Ovary (tissue), 9 donors: ENCODE results near the gene KLRC3. TPM values are rescaled to one million over a fixed set of nuclear protein-coding genes. Genes with fewer than 3 reads are reported as not detected.
"Not testable (repeated sequence)": the region's sequence is repeated elsewhere in the genome, so short reads cannot be mapped to it uniquely, and the experiment has no call there.

Experiments
- DNase-seq, 5 donors: peaks; one replicate each; pipeline ENCODE4 v3.0.0-alpha.2; 2019 to 2020
- H3K27ac ChIP-seq, 2 donors: fragments of 200-600 bp; one replicate each; pipeline versions ENCODE4 v1.5.1 to v1.8.0; 2019 to 2022
- H3K27me3 ChIP-seq: fragments of 200-600 bp; one replicate; pipeline ENCODE4 v1.8.0; 2022
- H3K36me3 ChIP-seq: fragments of 200-600 bp; sonication (generic); one replicate; pipeline ENCODE4 v1.5.1; 2019
- H3K4me1 ChIP-seq: one replicate; pipeline ENCODE4 v1.8.1; 2013; ENCODE audit warnings: mild to moderate bottlenecking, moderate library complexity; ENCODE audit not compliant: insufficient read depth
- H3K4me3 ChIP-seq: fragments of 200-600 bp; sonication (generic); one replicate; pipeline ENCODE4 v1.5.1; 2017
- H3K9me3 ChIP-seq, 2 donors: fragments of 200-600 bp in 1 of 2; sonication (generic) in 1 of 2; one replicate each; pipeline versions ENCODE4 v1.5.1 to v1.8.1; 2013 to 2019; ENCODE audit warnings: mild to moderate bottlenecking in 1 of 2, moderate library complexity in 1 of 2
- EP300 ChIP-seq: sonication (generic); formaldehyde crosslinking; IDR thresholded peaks from one replicate; pipeline ENCODE4 v1.6.1; 2017; ENCODE audit warnings: antibody characterized with exemption
- POLR2A ChIP-seq: fragments of 450-650 bp; IDR thresholded peaks from one replicate; pipeline ENCODE4 v1.6.1; 2017; ENCODE audit warnings: antibody characterized with exemption, mild to moderate bottlenecking, moderate library complexity
- WGBS, 3 donors: extraction: QIAGEN DNeasy Blood & Tissue Kit in 1 of 3; methylation state at CpG; one replicate each; pipeline versions ENCODE4 v1.1.5 to v1.1.7; 2013 to 2017; 5-methylcytosine and 5-hydroxymethylcytosine counted together
- intact Hi-C, 4 donors: fragments of 100-400 bp; cut with DNase I; formaldehyde crosslinking; loops; one replicate each; pipeline versions ENCODE4 v1.11.0 to v1.15.1; 2022 to 2023
- polyA plus RNA-seq, 2 donors: library from polyadenylated mRNA; stranded (reverse); fragments of 200-250 nt in 1 of 2; fragments of 350-450 nt in 1 of 2; fragmentation: Illumina TruSeq in 1 of 2; extraction: RNeasy Lipid Tissue Mini Kit (QIAGEN cat#74804) in 1 of 2; gene quantifications; one replicate each; pipeline ENCODE4 v1.2.3, GENCODE V29; 2013 to 2014
- total RNA-seq, 7 donors: library from RNA; depleted of rRNA in 2 of 7; stranded (reverse); fragments of >200 nt in 2 of 7; fragmentation: NEBNext Ultra II Directional in 3 of 7; extraction: Animal tissue kit (Norgen Biotek cat#: 25700) in 3 of 7; gene quantifications; one replicate each; pipeline versions ENCODE4 v1.1.0 to v1.2.4, GENCODE V29; 2016 to 2023
- TF ChIP-seq, protein P1 (sequence below), 3 donors: fragments of 450-650 bp in 2 of 3; fragments of 200-600 bp in 1 of 3; IDR thresholded peaks; one replicate each; pipeline versions ENCODE4 v1.5.1 to v1.8.0; 2016 to 2022; ENCODE audit warnings: antibody characterized with exemption in 3 of 3, mild to moderate bottlenecking in 1 of 3
- donor health status: DM: no; HTN: no; CAD: no; lungs with moderate emphysema.
- donor health status: DM: no; HTN: no; CAD: no.
- donor health status: Bipolar disorder and iron deficiency.
- donor health status: DM: yes; HTN: yes; CAD: no.
- donor health status: DM: no; HTN: no; CAD: no.
- donor health status: DM: yes; HTN: yes; CAD: no.

KLRC3 gene
- total and polyA plus RNA-seq, 9 donors: 0.19 to 0.90 (median 0.65) TPM; not detected in 5

DNA sequence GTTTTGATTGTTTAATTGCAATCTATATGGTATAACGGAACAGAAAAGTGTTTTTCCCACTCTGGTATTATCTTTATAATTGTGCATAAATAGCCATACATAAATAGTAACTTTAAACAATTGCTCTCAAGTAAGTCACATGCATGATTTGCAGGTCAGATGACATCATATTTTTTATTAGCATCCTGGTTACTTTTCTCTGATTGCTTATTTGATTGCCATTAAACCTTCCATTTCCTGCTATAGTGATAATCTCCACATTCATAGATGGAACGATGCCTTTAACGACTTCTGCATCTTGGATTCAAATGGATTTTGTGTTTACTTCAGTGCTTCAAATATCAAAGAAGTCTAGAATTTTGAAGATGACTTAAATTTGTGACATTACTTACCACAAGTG, 27.1 kb downstream of the KLRC3 start:
- Histone ChIP-seq H3K9me3 (no peaks in the 10 kb centered on the region), H3K4me3 (no peak overlapping the region), H3K27me3 (no peaks in the 10 kb centered on the region), H3K27ac (no peak overlapping the region), H3K36me3 (no peaks in the 10 kb centered on the region), H3K4me1 (no peaks in the 10 kb centered on the region)
- 58 to 63% (median 59%) methylated on average over 3 of the region's 3 CpGs for WGBS, 3 donors
- no peak for DNase-seq
- intact Hi-C loops: no loop called here
- TF ChIP-seq POLR2A (no peak), EP300 (no peak)
- TF ChIP-seq, protein P1, sequence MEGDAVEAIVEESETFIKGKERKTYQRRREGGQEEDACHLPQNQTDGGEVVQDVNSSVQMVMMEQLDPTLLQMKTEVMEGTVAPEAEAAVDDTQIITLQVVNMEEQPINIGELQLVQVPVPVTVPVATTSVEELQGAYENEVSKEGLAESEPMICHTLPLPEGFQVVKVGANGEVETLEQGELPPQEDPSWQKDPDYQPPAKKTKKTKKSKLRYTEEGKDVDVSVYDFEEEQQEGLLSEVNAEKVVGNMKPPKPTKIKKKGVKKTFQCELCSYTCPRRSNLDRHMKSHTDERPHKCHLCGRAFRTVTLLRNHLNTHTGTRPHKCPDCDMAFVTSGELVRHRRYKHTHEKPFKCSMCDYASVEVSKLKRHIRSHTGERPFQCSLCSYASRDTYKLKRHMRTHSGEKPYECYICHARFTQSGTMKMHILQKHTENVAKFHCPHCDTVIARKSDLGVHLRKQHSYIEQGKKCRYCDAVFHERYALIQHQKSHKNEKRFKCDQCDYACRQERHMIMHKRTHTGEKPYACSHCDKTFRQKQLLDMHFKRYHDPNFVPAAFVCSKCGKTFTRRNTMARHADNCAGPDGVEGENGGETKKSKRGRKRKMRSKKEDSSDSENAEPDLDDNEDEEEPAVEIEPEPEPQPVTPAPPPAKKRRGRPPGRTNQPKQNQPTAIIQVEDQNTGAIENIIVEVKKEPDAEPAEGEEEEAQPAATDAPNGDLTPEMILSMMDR (IDR thresholded peaks at IDR 0.05): no peak

- no peak for TF ChIP-seq EP300
- TF ChIP-seq POLR2A: no peak
- TF ChIP-seq, protein P1 (IDR thresholded peaks at IDR 0.05): no peak
- Histone ChIP-seq H3K4me1 (no peaks in the 10 kb centered on the region), H3K27me3 (no peaks in the 10 kb centered on the region), H3K36me3 (no peaks in the 10 kb centered on the region), H3K4me3 (no peak overlapping the region), H3K27ac (no peak overlapping the region), H3K9me3 (no peaks in the 10 kb centered on the region)
- peak in 2 of 5 donors; percentile 25 to 38 for DNase-seq
- 42 to 45% (median 43%) methylated on average over 7 of the region's 7 CpGs for WGBS, 3 donors
- intact Hi-C loops: no loop called here
These were observed 27.9 kb downstream of the KLRC3 start for GRCh38 chr12:10392394-10392930.

GRCh38 chr12:10390991-10391390, 29.4 kb downstream of the KLRC3 start:
- H3K4me3 ChIP-seq, DNase-seq, H3K9me3 ChIP-seq, H3K36me3 ChIP-seq, H3K27ac ChIP-seq, H3K4me1 ChIP-seq, H3K27me3 ChIP-seq, intact Hi-C loops: not testable (repeated sequence)
- WGBS, 3 donors: 94 to 98% (median 97%) methylated on average over 7 of the region's 7 CpGs

DNA sequence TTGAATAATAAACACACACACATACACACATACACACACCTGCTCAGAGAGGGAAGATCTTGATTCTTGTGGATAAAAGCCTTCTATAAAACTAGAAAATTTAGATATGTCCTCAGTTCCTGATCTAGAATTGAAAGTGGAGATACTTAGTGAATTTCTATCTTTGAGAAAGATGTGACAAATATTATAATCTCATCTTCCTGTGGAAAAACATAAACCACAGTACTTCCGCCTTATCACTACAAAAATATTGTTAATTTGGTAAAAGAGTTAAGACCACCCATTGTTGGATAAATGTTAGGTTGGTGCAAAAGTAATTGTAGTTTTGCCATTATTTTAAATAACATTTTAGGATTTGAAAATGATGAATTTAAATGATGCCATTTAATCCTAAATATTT, 30.5 kb downstream of the KLRC3 start, which contains the start of gene KLRK1:
KLRK1 (minus strand) TSS at position 138 of the 400 bp plus-strand sequence. CDS start 1,231 bp downstream, outside the sequence.
- intact Hi-C loops: no loop called here
- TF ChIP-seq EP300: no peak
- TF ChIP-seq POLR2A: no peak
- TF ChIP-seq, protein P1 (IDR thresholded peaks at IDR 0.05): no peak
- Histone ChIP-seq H3K4me3 (no peak within 1 kb of the TSS), H3K27me3 (no peaks in the 10 kb centered on the region), H3K4me1 (no peaks in the 10 kb centered on the region), H3K36me3 (no peaks in the 10 kb centered on the region), H3K9me3 (no peaks in the 10 kb centered on the region), H3K27ac (no peak within 1 kb of the TSS)
- WGBS, 3 donors: 65 to 86% (median 86%) methylated on average over 1 of the region's 1 CpG
- no peak for DNase-seq

GRCh38 chr12:10388624-10389413, 31.6 kb downstream of the KLRC3 start:
- no peak for TF ChIP-seq POLR2A
- TF ChIP-seq EP300: no peak
- TF ChIP-seq, protein P1 (IDR thresholded peaks at IDR 0.05): no peak
- Histone ChIP-seq H3K27me3 (no peaks in the 10 kb centered on the region), H3K4me3 (no peak overlapping the region), H3K4me1 (no peaks in the 10 kb centered on the region), H3K9me3 (no peaks in the 10 kb centered on the region), H3K36me3 (no peaks in the 10 kb centered on the region), H3K27ac (no peak overlapping the region)
- intact Hi-C loops: no loop called here
- WGBS, 3 donors: 64 to 76% (median 67%) methylated on average over 9 of the region's 9 CpGs
- DNase-seq: no peak

DNA sequence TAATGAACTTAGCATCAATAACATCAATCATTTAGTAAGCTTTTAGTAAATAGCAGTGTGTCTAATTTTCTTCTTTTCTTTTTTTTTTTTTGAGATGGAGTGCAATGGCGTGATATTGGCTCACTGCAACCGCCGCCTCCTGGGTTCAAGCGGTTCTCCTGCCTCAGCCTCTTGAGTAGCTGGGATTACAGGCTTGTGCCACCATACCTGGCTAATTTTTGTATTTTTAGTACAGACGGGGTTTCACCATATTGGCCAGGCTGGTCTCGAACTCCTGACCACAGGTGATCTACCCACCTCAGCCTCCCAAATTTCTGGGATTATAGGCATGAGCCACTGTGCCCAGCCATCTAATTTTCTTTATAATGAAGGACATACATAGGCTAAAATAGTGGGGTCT, 32.9 kb downstream of the KLRC3 start:
- H3K4me3 ChIP-seq, H3K9me3 ChIP-seq, H3K36me3 ChIP-seq, H3K27ac ChIP-seq, intact Hi-C loops, H3K27me3 ChIP-seq, DNase-seq, H3K4me1 ChIP-seq: not testable (repeated sequence)
- WGBS, 3 donors: 94 to 98% (median 97%) methylated on average over 6 of the region's 6 CpGs
